ACHN (cell line): ENCODE results near the gene NR6A1.

Experiments used
- DNase-seq: peaks from one replicate; pipeline ENCODE4 v3.0.0-alpha.2; 2015
- in situ Hi-C: cut with HindIII; loops from 2 replicates; pipeline ENCODE4 v1.10.0; 2017; ENCODE audit warnings: low sequenced_read_pairs, low pct_ligation_motif_present, low pct_unique_long_range_greater_than_20kb

Gene NR6A1

GRCh38 chr9:124498040-124498439, 273.1 kb downstream of the NR6A1 start:
- in situ Hi-C loops = no loop called here
- no peak for DNase-seq

- in situ Hi-C loops = no loop called here
- no peak for DNase-seq
These were observed 273.7 kb downstream of the NR6A1 start for GRCh38 chr9:124497441-124497840.

- no peak for DNase-seq
- in situ Hi-C loops = no loop called here
These were observed 274.6 kb downstream of the NR6A1 start for GRCh38 chr9:124496463-124496862.

- in situ Hi-C loops = no loop called here
- DNase-seq = no peak
These were observed 275.0 kb downstream of the NR6A1 start for GRCh38 chr9:124496075-124496449.

GRCh38 chr9:124495126-124496074, 275.7 kb downstream of the NR6A1 start:
- DNase-seq = no peak

GRCh38 chr9:124493794-124494479, 277.2 kb downstream of the NR6A1 start:
- in situ Hi-C loops = no loop called here

More at GRCh38 chr9:124495126-124496074, 275.7 kb downstream of the NR6A1 start:
- in situ Hi-C loops = no loop called here

GRCh38 chr9:124493218-124493617, 277.9 kb downstream of the NR6A1 start:
- in situ Hi-C loops = no loop called here

More at GRCh38 chr9:124493794-124494479, 277.2 kb downstream of the NR6A1 start:
- no peak for DNase-seq

GRCh38 chr9:124492818-124493217, 278.3 kb downstream of the NR6A1 start:
- in situ Hi-C loops = no loop called here
- DNase-seq = no peak

More at GRCh38 chr9:124493218-124493617, 277.9 kb downstream of the NR6A1 start:
- no peak for DNase-seq

- in situ Hi-C loops = no loop called here
- DNase-seq = no peak
These were observed 279.8 kb downstream of the NR6A1 start for GRCh38 chr9:124491049-124491975.

GRCh38 chr9:124490004-124490403, 281.1 kb downstream of the NR6A1 start:
- no peak for DNase-seq
- in situ Hi-C loops = no loop called here

GRCh38 chr9:124489222-124489621, 281.9 kb downstream of the NR6A1 start:
- DNase-seq = no peak
- in situ Hi-C loops = no loop called here

GRCh38 chr9:124488641-124489210, 282.4 kb downstream of the NR6A1 start:
- no peak for DNase-seq
- in situ Hi-C loops = no loop called here

- no peak for DNase-seq
- in situ Hi-C loops = no loop called here
These were observed 283.6 kb downstream of the NR6A1 start for GRCh38 chr9:124487260-124488182.

GRCh38 chr9:124486778-124487259, 284.3 kb downstream of the NR6A1 start:
- in situ Hi-C loops = no loop called here

GRCh38 chr9:124485936-124486335, 285.2 kb downstream of the NR6A1 start:
- no peak for DNase-seq
- in situ Hi-C loops = no loop called here

More at GRCh38 chr9:124486778-124487259, 284.3 kb downstream of the NR6A1 start:
- no peak for DNase-seq

GRCh38 chr9:124485201-124485600, 285.9 kb downstream of the NR6A1 start:
- in situ Hi-C loops = no loop called here
- no peak for DNase-seq

- in situ Hi-C loops = no loop called here
- DNase-seq = no peak
These were observed 287.6 kb downstream of the NR6A1 start for GRCh38 chr9:124483481-124483880.
